K562 (cell line): ENCODE results near the gene MBD4. TPM values are rescaled to one million over a fixed set of nuclear protein-coding genes. Genes with fewer than 3 reads are reported as not detected.
A peak's percentile ranks its signal among the peaks of the same experiment; 100 is the strongest.

Experiments used
- CREB1 ChIP-seq, 2 experiments: sonication (generic) in 1 of 2; formaldehyde crosslinking in 1 of 2; IDR thresholded peaks; 2 replicates each; pipeline versions ENCODE4 v1.6.1 to v1.8.0; 2012 to 2022; ENCODE audit warnings: inconsistent platforms in 1 of 2, mild to moderate bottlenecking in 1 of 2, missing genetic modification reagents in 1 of 2, moderate library complexity in 1 of 2
- CREM ChIP-seq: IDR thresholded peaks from 2 replicates; pipeline ENCODE4 v1.6.1; 2014; ENCODE audit warnings: antibody characterized with exemption, low read depth
- CTBP1 ChIP-seq: fragments of 450-650 bp; IDR thresholded peaks from 2 replicates; pipeline ENCODE4 v1.6.1; 2016; ENCODE audit warnings: borderline replicate concordance
- EHMT2 ChIP-seq: fragments of 450-650 bp; IDR thresholded peaks from 2 replicates; pipeline ENCODE4 v1.6.1; 2018; ENCODE audit warnings: antibody characterized with exemption
- GATAD2A ChIP-seq: fragments of 450-650 bp; IDR thresholded peaks from 2 replicates; pipeline ENCODE4 v1.6.1; 2017
- JUN ChIP-seq, 2 experiments: sonication (generic) in 1 of 2; formaldehyde crosslinking in 1 of 2; IDR thresholded peaks; 2 replicates each; pipeline versions ENCODE4 v1.6.1 to v1.8.0; 2012 to 2022; ENCODE audit warnings: borderline replicate concordance in 2 of 2, mild to moderate bottlenecking in 2 of 2, improper control_type of control experiment in 1 of 2, low read depth in 1 of 2, low read length in 1 of 2, missing genetic modification reagents in 1 of 2
- KDM1A ChIP-seq, 2 experiments: fragments of 450-650 bp; IDR thresholded peaks; 2 replicates each; pipeline ENCODE4 v1.6.1; 2016; ENCODE audit warnings: mild to moderate bottlenecking in 2 of 2
- POLR2H ChIP-seq: IDR thresholded peaks from 2 replicates; pipeline ENCODE4 v1.6.1; 2016; ENCODE audit warnings: missing genetic modification characterization, low read depth, mild to moderate bottlenecking, control low read depth, missing compliant biosample characterization, moderate library complexity
- SP1 ChIP-seq: sonication (generic); formaldehyde crosslinking; IDR thresholded peaks from 2 replicates; pipeline ENCODE4 v1.8.1; 2022; ENCODE audit warnings: mild to moderate bottlenecking, missing genetic modification reagents
- TAL1 ChIP-seq: fragments of 450-650 bp; IDR thresholded peaks from 2 replicates; pipeline ENCODE4 v1.6.1; 2016; ENCODE audit warnings: mild to moderate bottlenecking
- ZMIZ1 ChIP-seq, 2 experiments: fragments of 150-350 bp in 1 of 2; IDR thresholded peaks; 2 replicates each; pipeline ENCODE4 v1.6.1; 2012 to 2016; ENCODE audit warnings: low read depth in 2 of 2, low read length in 2 of 2, mild to moderate bottlenecking in 1 of 2, moderate library complexity in 1 of 2
- ZNF592 ChIP-seq: fragments of 450-650 bp; IDR thresholded peaks from 2 replicates; pipeline ENCODE4 v1.6.1; 2017; ENCODE audit warnings: antibody characterized with exemption, mild to moderate bottlenecking
- polyA plus RNA-seq, 8 experiments: library from polyadenylated mRNA; depleted of rRNA in 4 of 8; stranded (reverse) in 5 of 8; unstranded in 3 of 8; fragments of >200 nt; fragmentation: Nextera tagmentation in 2 of 8; fragmentation: Illumina TruSeq in 1 of 8; extraction: Ambion mirVana in 2 of 8; extraction: Trizol in 1 of 8; gene quantifications; 2 replicates each; pipeline versions ENCODE4 v1.2.1 to v1.2.3, GENCODE V29; 2011 to 2014; ENCODE audit warnings: inconsistent platforms in 1 of 8, missing spikeins in 1 of 8
- total RNA-seq, 7 experiments: library from RNA; depleted of rRNA in 6 of 7; stranded (reverse); fragments of >200 nt in 6 of 7; fragmentation: Illumina TruSeq in 2 of 7; extraction: Trizol in 2 of 7; gene quantifications; 2 replicates each; pipeline versions ENCODE4 v1.2.1 to v1.2.3, GENCODE V29; 2011 to 2021; ENCODE audit warnings: low replicate concordance in 1 of 7

MBD4 gene
- total and polyA plus RNA-seq, 9 of the 15 experiments (the other 6 are each of a cell fraction or from before 2014, with no cell fraction given) = 13.3 to 63.9 (median 39.0) TPM

- TF ChIP-seq POLR2H (tag) (no peak), EHMT2 (0 out of 2 replicates have a peak, but pooled peaks have one; percentile 20), GATAD2A (0 out of 2 replicates have a peak, but pooled peaks have one; percentile 52), CTBP1 (peak; percentile 41; the same call in 1 of the 2 replicates), SP1 (CRISPR knock-in tag) (peak; percentile 47; the same call in 1 of the 2 replicates), CREB1 (IDR thresholded peaks at IDR 0.05) (peak; percentile 67; the same call in 1 of the 2 replicates), CREB1 (CRISPR knock-in tag; IDR thresholded peaks at IDR 0.05) (peak; percentile 46; the same call in 1 of the 2 replicates), TAL1 (peak; percentile 74), KDM1A (IDR thresholded peaks at IDR 0.05) (peak; percentile 53 to 62), CREM (peak; percentile 83), ZNF592 (no peak), JUN (IDR thresholded peaks at IDR 0.05; ENCODE audit: borderline replicate concordance, low read depth, low read length) (peak; percentile 74), JUN (CRISPR knock-in tag; IDR thresholded peaks at IDR 0.05; ENCODE audit: borderline replicate concordance) (peak; percentile 55; the same call in 1 of the 2 replicates), ZMIZ1 (IDR thresholded peaks at IDR 0.05; ENCODE audit: low read depth in 2 of 2, low read length in 2 of 2) (peak in 1 of 2 experiments; percentile 67; a peak in 1 of 4 replicates)
Observed at GRCh38 chr3:129413687-129414506, 25.9 kb downstream of the MBD4 start (continued).
